Activated naive CD8-positive, alpha-beta T cell (primary cell): ENCODE measurements around the gene SCRN1.

Source experiments
- H3K27ac Mint-ChIP-seq: one replicate; pipeline ENCODE4 v1.8.0; 2021; ENCODE audit warnings: mixed read lengths
- H3K27me3 Mint-ChIP-seq: one replicate; pipeline ENCODE4 v1.8.0; 2021; ENCODE audit warnings: mixed read lengths
- H3K36me3 Mint-ChIP-seq: one replicate; pipeline ENCODE4 v1.8.0; 2021; ENCODE audit warnings: mixed read lengths
- H3K4me1 Mint-ChIP-seq: one replicate; pipeline ENCODE4 v1.8.0; 2021; ENCODE audit warnings: low read depth, mixed read lengths
- H3K4me3 Mint-ChIP-seq: one replicate; pipeline ENCODE4 v1.8.0; 2021; ENCODE audit warnings: mild to moderate bottlenecking, mixed read lengths
- H3K9me3 Mint-ChIP-seq: one replicate; pipeline ENCODE4 v1.8.0; 2021; ENCODE audit warnings: low read depth, mixed read lengths

SCRN1 gene

DNA sequence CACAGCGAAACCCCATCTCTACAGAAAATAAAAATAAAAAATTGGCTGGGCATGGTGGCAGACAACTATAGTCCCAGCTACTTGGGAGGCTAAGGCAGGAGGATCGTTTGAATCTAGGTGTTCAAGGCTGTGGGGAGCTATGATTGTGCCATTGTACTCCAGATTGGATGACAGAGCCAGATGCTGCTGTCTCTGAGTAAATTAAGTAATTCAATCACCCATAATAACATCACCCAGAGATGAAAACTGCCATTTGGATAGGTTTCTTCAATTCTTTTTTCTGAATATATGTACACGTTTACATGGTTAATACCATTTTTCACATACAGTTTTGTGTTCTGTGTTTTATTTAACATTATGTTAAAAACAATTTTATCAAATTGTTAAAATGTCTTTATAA, 104.0 kb downstream of the SCRN1 start:
- peaks cover 16% of the 10 kb centered on the region for H3K4me1 Mint-ChIP-seq
- H3K36me3 Mint-ChIP-seq, result no peaks in the 10 kb centered on the region
- H3K27ac Mint-ChIP-seq, result no peak overlapping the region
- H3K9me3 Mint-ChIP-seq, result no peaks in the 10 kb centered on the region
- no peak overlapping the region for H3K4me3 Mint-ChIP-seq
- peaks cover 4% of the 10 kb centered on the region for H3K27me3 Mint-ChIP-seq

DNA sequence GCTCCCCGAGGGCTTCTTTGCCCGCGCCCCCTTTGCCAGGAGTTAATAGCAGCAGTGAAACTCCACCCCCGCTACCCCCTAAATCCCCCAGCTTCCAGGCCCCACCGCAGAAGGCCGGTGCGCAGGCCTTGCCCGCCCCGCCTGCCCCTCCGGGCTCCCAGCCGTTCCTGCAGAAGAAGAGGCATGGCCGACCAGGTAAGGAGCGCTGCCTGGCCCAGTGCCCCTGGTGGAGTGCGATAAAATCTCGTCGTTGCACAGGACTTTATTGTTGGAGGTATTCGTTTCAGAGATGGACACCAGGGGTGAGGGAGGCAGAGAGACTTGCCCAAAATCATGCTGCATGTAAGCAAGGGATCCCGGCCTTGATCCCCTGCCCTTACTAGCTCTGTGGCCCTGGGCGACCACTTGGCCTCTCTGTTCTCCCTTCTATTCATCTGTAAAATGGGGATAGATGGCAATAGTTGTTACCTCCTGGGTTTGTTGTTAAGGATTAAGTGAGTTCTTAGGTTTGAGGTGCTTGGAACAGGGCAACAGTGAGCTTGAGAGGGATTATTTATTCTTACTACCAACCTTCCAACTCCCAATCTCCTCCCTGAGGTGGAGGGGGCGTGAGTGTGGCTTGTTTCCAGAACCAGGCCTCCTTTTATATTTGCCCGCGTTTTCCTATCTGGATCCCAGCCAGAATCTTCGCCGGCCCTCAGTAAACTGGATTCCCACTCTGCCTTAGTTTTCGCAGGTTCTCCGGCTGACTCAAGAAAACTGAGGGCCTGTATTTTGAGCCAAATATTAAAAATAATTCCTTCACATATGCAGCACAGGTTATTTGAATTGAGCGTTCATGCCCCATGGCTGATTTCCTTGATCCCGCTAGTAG, 105.0 kb downstream of the SCRN1 start:
- Mint-ChIP-seq H3K4me1 (peaks cover 16% of the 10 kb centered on the region), H3K27ac (no peak overlapping the region), H3K36me3 (no peaks in the 10 kb centered on the region), H3K4me3 (peak overlapping the region; percentile 71), H3K9me3 (no peaks in the 10 kb centered on the region), H3K27me3 (peaks cover 4% of the 10 kb centered on the region)

GRCh38 chr7:29883462-29884398, 105.9 kb downstream of the SCRN1 start:
- no peak overlapping the region for H3K27ac Mint-ChIP-seq
- no peaks in the 10 kb centered on the region for H3K36me3 Mint-ChIP-seq
- peaks cover 4% of the 10 kb centered on the region for H3K27me3 Mint-ChIP-seq
- H3K9me3 Mint-ChIP-seq, result no peaks in the 10 kb centered on the region
- H3K4me1 Mint-ChIP-seq, result peaks cover 16% of the 10 kb centered on the region
- H3K4me3 Mint-ChIP-seq, result peak overlapping the region; percentile 60

DNA sequence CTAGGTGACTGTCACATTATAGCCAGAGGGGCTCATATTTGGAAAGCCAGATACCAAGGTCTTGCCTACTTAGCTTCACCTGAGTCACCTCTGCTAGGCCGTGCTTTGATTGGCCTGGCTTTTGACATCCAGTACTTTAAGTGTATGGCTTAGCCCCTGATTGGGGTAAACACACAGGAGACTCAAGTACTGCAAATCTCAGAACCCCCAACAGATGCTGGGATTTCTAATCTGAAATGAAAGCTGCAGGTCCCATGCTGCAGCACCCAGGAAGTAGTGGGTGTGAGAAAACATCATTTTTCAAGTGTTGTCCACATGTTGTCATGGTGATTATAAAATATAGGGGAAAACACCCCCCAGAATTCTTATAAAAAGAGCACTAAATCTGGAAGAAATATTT, 107.1 kb downstream of the SCRN1 start:
- Mint-ChIP-seq H3K36me3 (no peaks in the 10 kb centered on the region), H3K4me1 (peaks cover 18% of the 10 kb centered on the region), H3K27me3 (peaks cover 4% of the 10 kb centered on the region), H3K27ac (no peak overlapping the region), H3K4me3 (peak overlapping the region; percentile 60), H3K9me3 (no peaks in the 10 kb centered on the region)

- peaks cover 4% of the 10 kb centered on the region for H3K27me3 Mint-ChIP-seq
- H3K4me1 Mint-ChIP-seq, result peaks cover 18% of the 10 kb centered on the region
- no peak overlapping the region for H3K27ac Mint-ChIP-seq
- no peaks in the 10 kb centered on the region for H3K9me3 Mint-ChIP-seq
- H3K4me3 Mint-ChIP-seq, result no peak overlapping the region
- no peaks in the 10 kb centered on the region for H3K36me3 Mint-ChIP-seq
These were observed 107.9 kb downstream of the SCRN1 start for GRCh38 chr7:29881724-29882123.

DNA sequence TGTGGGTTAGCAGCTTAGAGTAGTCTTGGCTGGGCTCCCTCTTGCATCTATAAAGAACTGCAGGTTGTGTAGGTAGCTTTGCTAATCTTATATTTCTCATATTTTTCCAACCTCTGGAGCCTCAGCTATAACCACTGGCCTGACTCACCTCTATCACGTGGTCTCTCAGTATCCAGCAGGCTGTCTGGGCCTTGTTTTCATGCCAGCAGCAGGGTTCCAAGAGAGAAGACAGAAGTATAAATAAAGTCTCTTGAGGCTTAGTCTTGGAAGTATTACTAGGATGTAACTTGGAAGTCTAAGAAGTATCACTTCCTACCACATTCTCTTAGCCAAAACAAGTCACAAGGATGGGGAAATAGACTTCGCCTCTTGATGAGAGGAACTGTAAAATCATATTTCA, 110.0 kb downstream of the SCRN1 start:
- Mint-ChIP-seq H3K27ac (no peak overlapping the region), H3K36me3 (no peaks in the 10 kb centered on the region), H3K4me3 (no peak overlapping the region), H3K27me3 (peaks cover 3% of the 10 kb centered on the region), H3K4me1 (peaks cover 18% of the 10 kb centered on the region), H3K9me3 (no peaks in the 10 kb centered on the region)

DNA sequence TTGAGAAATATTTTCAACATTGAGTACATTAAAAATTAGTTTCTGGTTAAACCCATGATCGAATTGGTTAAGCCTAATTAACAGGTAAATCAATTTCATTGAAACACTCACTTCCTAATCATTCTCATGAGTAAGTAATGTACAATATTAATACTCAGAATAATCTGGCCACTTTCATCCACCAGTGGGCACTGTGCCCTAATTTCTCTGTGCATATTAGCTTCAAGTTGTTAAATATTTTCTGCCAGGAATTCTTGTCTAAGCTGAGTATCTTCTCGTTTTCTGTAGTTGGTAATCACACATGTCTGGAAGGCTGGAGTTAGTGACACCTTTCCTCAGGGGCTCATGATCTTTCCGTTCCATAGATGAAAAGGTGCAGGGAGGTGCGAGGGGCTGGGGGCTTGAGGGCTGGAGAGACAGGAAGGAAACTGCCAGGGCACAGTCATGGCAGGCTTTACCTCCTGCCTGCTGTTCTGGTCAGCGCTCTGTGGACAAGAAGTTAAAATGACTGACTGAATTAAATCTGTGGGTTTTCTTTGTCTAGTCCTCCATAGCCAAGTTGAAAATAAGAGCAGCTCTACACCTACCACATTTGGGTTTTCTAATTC, 111.4 kb downstream of the SCRN1 start:
- peaks cover 1% of the 10 kb centered on the region for H3K27me3 Mint-ChIP-seq
- H3K4me3 Mint-ChIP-seq, result no peak overlapping the region
- no peak overlapping the region for H3K27ac Mint-ChIP-seq
- H3K36me3 Mint-ChIP-seq, result no peaks in the 10 kb centered on the region
- H3K9me3 Mint-ChIP-seq, result no peaks in the 10 kb centered on the region
- peaks cover 15% of the 10 kb centered on the region for H3K4me1 Mint-ChIP-seq

- H3K36me3 Mint-ChIP-seq, result no peaks in the 10 kb centered on the region
- H3K9me3 Mint-ChIP-seq, result no peaks in the 10 kb centered on the region
- no peak overlapping the region for H3K4me3 Mint-ChIP-seq
These were observed 112.4 kb downstream of the SCRN1 start for GRCh38 chr7:29877196-29877595.

GRCh38 chr7:29875741-29876140, 113.9 kb downstream of the SCRN1 start:
- Mint-ChIP-seq H3K27ac (no peak overlapping the region), H3K27me3 (peaks cover 2% of the 10 kb centered on the region), H3K9me3 (no peaks in the 10 kb centered on the region)

More at GRCh38 chr7:29877196-29877595, 112.4 kb downstream of the SCRN1 start:
- Mint-ChIP-seq H3K4me1 (peaks cover 5% of the 10 kb centered on the region), H3K27ac (no peak overlapping the region), H3K27me3 (peaks cover 1% of the 10 kb centered on the region)

DNA sequence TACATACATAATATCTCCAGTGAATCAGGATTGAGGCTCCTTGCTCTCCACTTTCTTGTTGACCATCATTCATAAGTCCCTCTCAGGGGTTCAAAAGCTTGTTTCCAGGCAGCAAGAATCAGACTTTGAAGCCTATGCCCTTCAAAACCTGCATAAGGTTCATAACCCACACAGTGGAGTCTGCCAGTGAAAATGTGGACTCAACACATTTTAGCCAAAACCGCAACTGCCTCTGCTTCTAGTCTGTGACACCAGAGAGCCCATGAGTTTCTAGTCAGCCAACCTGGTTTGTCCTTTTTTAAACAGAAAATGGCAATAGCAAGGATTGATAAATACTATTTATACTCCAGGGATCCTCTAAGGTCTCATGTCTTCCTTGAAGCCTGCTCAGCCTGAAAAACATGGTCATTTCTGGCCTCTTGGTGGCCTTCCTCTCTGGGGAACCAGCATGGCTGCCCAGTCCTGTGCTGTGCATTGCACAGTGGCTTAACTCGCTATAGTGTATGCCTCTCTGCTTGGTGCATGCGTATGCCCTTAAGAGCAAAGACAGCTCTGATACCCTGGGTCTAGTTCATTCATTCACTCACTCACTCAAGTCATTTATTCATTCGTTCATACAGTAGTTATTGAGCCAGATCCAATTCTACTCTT, 115.8 kb downstream of the SCRN1 start:
- peaks cover 2% of the 10 kb centered on the region for H3K27me3 Mint-ChIP-seq
- peaks cover 2% of the 10 kb centered on the region for H3K4me1 Mint-ChIP-seq
- no peaks in the 10 kb centered on the region for H3K36me3 Mint-ChIP-seq
- H3K4me3 Mint-ChIP-seq, result no peak overlapping the region
- no peaks in the 10 kb centered on the region for H3K9me3 Mint-ChIP-seq
- H3K27ac Mint-ChIP-seq, result no peak overlapping the region

More at GRCh38 chr7:29875741-29876140, 113.9 kb downstream of the SCRN1 start:
- H3K36me3 Mint-ChIP-seq, result no peaks in the 10 kb centered on the region
- H3K4me3 Mint-ChIP-seq, result no peak overlapping the region
- H3K4me1 Mint-ChIP-seq, result peaks cover 2% of the 10 kb centered on the region

- H3K27me3 Mint-ChIP-seq, result peaks cover 2% of the 10 kb centered on the region
- H3K36me3 Mint-ChIP-seq, result no peaks in the 10 kb centered on the region
- no peak overlapping the region for H3K4me3 Mint-ChIP-seq
- H3K9me3 Mint-ChIP-seq, result no peaks in the 10 kb centered on the region
- no peak overlapping the region for H3K27ac Mint-ChIP-seq
- H3K4me1 Mint-ChIP-seq, result no peaks in the 10 kb centered on the region
These were observed 117.7 kb downstream of the SCRN1 start for GRCh38 chr7:29871787-29872398.
